ENCODE measurements around the gene LPIN1.

DNA sequence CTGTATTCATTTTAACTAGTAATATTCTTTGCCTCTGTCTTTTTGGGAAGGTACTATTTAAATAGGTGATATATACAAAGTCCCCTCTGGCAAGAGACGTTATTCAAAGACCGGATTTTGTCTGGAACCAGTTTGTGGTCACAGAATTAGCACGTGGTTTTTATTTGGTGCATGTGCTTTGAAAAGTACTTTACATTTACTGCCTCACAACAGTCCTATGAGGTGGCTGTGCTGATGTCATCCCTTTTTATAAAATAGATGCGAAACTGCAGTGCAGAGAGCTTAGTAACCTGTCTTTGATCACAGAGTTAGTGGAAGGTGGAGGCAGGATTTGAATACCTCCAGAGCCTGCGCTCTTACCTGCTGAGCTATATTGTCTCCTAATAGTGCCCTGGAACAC is 4.0 kb downstream of the LPIN1 start:
- TF ChIP-seq, protein P1, sequence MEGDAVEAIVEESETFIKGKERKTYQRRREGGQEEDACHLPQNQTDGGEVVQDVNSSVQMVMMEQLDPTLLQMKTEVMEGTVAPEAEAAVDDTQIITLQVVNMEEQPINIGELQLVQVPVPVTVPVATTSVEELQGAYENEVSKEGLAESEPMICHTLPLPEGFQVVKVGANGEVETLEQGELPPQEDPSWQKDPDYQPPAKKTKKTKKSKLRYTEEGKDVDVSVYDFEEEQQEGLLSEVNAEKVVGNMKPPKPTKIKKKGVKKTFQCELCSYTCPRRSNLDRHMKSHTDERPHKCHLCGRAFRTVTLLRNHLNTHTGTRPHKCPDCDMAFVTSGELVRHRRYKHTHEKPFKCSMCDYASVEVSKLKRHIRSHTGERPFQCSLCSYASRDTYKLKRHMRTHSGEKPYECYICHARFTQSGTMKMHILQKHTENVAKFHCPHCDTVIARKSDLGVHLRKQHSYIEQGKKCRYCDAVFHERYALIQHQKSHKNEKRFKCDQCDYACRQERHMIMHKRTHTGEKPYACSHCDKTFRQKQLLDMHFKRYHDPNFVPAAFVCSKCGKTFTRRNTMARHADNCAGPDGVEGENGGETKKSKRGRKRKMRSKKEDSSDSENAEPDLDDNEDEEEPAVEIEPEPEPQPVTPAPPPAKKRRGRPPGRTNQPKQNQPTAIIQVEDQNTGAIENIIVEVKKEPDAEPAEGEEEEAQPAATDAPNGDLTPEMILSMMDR (IDR thresholded peaks at IDR 0.05): no peak
- TF ChIP-seq POLR2A (IDR thresholded peaks at IDR 0.05): no peak
